GM12891 (cell line): ENCODE data around the gene TAF11L5.

ENCODE experiments used
- PAX5 ChIP-seq: IDR thresholded peaks from 2 replicates; pipeline ENCODE4 v1.6.1; 2011; ENCODE audit warnings: low read length, moderate library complexity, mild to moderate bottlenecking; ENCODE audit not compliant: insufficient read depth, severe bottlenecking
- POLR2A ChIP-seq: IDR thresholded peaks from 2 replicates; pipeline ENCODE4 v1.6.1; 2011; ENCODE audit warnings: low read depth, low read length, control low read depth
- POLR2AphosphoS5 ChIP-seq: IDR thresholded peaks from 2 replicates; pipeline ENCODE4 v1.6.1; 2011; ENCODE audit warnings: low read depth, low read length, control low read depth
- POU2F2 ChIP-seq: IDR thresholded peaks from 2 replicates; pipeline ENCODE4 v1.6.1; 2011; ENCODE audit warnings: low read depth, mild to moderate bottlenecking, control low read depth, low read length, moderate library complexity
- SPI1 ChIP-seq: IDR thresholded peaks from 2 replicates; pipeline ENCODE4 v1.6.1; 2011; ENCODE audit warnings: low read depth, low read length, control low read depth
- TAF1 ChIP-seq: IDR thresholded peaks from 2 replicates; pipeline ENCODE4 v1.6.1; 2011; ENCODE audit warnings: low read depth, low read length, control low read depth

GRCh38 chr5:17477573-17478265, 47.3 kb upstream of the TAF11L5 start:
- no peak for TF ChIP-seq TAF1
- TF ChIP-seq POLR2A: no peak
- no peak for TF ChIP-seq POLR2AphosphoS5
- TF ChIP-seq PAX5: no peak
- no peak for TF ChIP-seq POU2F2
- no peak for TF ChIP-seq SPI1
